Nephron (organoid): ENCODE data around the gene TRMT112.

Experiments
- H3K27ac Mint-ChIP-seq, 3 experiments: 2 replicates each; pipeline ENCODE4 v1.8.0; 2020; ENCODE audit warnings: mixed read lengths in 3 of 3, mild to moderate bottlenecking in 2 of 3, moderate library complexity in 1 of 3
- H3K27me3 Mint-ChIP-seq: 2 replicates; pipeline ENCODE4 v1.8.0; 2021; ENCODE audit warnings: low read depth, mild to moderate bottlenecking, moderate library complexity, mixed read lengths
- H3K36me3 Mint-ChIP-seq: 2 replicates; pipeline ENCODE4 v1.8.0; 2020; ENCODE audit warnings: low read depth, mixed read lengths
- H3K4me1 Mint-ChIP-seq: 2 replicates; pipeline ENCODE4 v1.8.0; 2020; ENCODE audit warnings: mixed read lengths
- H3K4me3 Mint-ChIP-seq, 3 experiments: 2 replicates each; pipeline ENCODE4 v1.8.0; 2020; ENCODE audit warnings: mild to moderate bottlenecking in 3 of 3, mixed read lengths in 3 of 3, moderate library complexity in 2 of 3
- H3K9me3 Mint-ChIP-seq: 2 replicates; pipeline ENCODE4 v1.8.0; 2020; ENCODE audit warnings: mixed read lengths
- TF ChIP-seq, protein P1 (sequence below), 3 experiments: fragments of 200-600 bp; sonication (generic); IDR thresholded peaks; one replicate each; pipeline ENCODE4 v1.5.0; 2021; ENCODE audit warnings: antibody characterized with exemption in 3 of 3; ENCODE audit not compliant: unreplicated experiment in 3 of 3

TRMT112 gene

GRCh38 chr11:64317325-64317960 lies at the start of gene TRMT112:
Gene TRMT112, minus strand, starts transcription at chr11:64317559. Its CDS starts 33 bp downstream, at chr11:64317526.
- TF ChIP-seq, protein P1, sequence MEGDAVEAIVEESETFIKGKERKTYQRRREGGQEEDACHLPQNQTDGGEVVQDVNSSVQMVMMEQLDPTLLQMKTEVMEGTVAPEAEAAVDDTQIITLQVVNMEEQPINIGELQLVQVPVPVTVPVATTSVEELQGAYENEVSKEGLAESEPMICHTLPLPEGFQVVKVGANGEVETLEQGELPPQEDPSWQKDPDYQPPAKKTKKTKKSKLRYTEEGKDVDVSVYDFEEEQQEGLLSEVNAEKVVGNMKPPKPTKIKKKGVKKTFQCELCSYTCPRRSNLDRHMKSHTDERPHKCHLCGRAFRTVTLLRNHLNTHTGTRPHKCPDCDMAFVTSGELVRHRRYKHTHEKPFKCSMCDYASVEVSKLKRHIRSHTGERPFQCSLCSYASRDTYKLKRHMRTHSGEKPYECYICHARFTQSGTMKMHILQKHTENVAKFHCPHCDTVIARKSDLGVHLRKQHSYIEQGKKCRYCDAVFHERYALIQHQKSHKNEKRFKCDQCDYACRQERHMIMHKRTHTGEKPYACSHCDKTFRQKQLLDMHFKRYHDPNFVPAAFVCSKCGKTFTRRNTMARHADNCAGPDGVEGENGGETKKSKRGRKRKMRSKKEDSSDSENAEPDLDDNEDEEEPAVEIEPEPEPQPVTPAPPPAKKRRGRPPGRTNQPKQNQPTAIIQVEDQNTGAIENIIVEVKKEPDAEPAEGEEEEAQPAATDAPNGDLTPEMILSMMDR (IDR thresholded peaks at IDR 0.05; ENCODE audit: unreplicated experiment in 3 of 3), result no peak
- peaks cover 21% of the 10 kb centered on the region for H3K4me1 Mint-ChIP-seq
- no peaks in the 10 kb centered on the region for H3K27me3 Mint-ChIP-seq
- H3K4me3 Mint-ChIP-seq, result peak within 1 kb of the TSS; percentile 94 to 99 (median 96)
- H3K36me3 Mint-ChIP-seq, result peaks cover 21% of the 10 kb centered on the region
- H3K9me3 Mint-ChIP-seq, result no peaks in the 10 kb centered on the region
- peak within 1 kb of the TSS; percentile 100 for H3K27ac Mint-ChIP-seq

DNA sequence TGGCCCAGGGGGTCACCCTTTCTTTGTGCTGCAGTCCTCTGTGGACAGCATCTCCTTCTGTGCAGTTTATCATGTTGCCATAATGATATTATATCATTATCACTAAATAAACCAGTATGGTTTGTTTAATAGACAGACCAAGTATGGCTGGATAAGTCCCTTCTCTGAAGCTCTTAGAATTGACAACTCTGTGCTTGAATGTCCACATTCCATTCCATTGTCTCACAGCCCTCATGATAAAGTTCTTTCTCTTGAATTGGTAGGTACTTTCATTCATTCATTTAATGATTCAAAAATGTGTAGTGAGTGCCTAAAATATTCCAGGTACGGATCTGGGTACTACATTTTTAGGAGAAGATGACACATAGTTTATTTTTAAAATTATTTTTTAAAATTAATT lies 49.4 kb upstream of the TRMT112 start:
- TF ChIP-seq, protein P1 (IDR thresholded peaks at IDR 0.05; ENCODE audit: unreplicated experiment in 3 of 3), result no peak
- H3K36me3 Mint-ChIP-seq, result peaks cover 47% of the 10 kb centered on the region
- H3K27me3 Mint-ChIP-seq, result peaks cover 4% of the 10 kb centered on the region

DNA sequence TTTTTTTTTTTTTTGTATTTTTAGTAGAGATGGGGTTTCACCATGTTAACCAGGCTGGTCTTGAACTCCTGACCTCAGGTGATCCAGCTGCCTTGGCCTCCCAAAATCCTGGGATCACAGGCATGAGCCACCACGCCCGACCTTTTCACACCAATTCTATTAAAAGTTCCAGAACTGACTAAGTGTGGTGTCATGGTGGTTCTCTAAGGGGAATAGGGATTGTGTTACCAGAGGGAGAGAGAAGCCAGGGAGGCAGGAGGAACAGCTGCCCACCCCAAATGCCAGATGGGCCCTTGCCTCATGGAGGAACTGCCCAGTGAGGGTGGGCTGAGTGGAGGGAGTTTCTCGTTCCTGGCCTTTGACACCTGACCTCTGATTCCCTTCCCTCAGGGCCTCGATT lies 47.6 kb upstream of the TRMT112 start:
- peaks cover 45% of the 10 kb centered on the region for H3K36me3 Mint-ChIP-seq
- TF ChIP-seq, protein P1 (IDR thresholded peaks at IDR 0.05; ENCODE audit: unreplicated experiment in 3 of 3), result no peak
- H3K27ac Mint-ChIP-seq, result no peak overlapping the region
- no peak overlapping the region for H3K4me3 Mint-ChIP-seq
- no peaks in the 10 kb centered on the region for H3K9me3 Mint-ChIP-seq
- peaks cover 4% of the 10 kb centered on the region for H3K27me3 Mint-ChIP-seq
- peaks cover 6% of the 10 kb centered on the region for H3K4me1 Mint-ChIP-seq

More for the DNA sequence above, 49.4 kb upstream of the TRMT112 start:
- Mint-ChIP-seq H3K4me1 (no peaks in the 10 kb centered on the region), H3K27ac (no peak overlapping the region), H3K9me3 (no peaks in the 10 kb centered on the region), H3K4me3 (no peak overlapping the region)

DNA sequence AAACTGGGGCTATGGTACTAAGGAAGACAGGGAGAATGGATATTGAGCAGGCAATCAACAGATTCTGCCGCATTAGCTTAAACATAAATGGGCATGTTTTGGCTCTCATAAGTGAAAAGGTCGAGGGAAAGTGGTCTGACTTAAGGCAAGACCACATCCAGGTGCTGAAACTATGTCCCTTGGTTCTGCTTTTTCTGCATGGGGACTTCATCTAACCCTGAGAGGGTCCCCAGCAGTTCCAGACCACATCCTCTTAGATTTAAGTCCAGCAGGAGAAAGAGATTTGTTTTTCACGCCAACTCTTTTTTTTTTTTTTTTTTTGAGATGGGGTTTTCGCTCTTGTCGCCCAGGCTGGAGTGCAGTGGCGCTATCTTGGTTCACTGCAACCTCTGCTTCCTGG lies 47.1 kb upstream of the TRMT112 start:
- TF ChIP-seq, protein P1 (IDR thresholded peaks at IDR 0.05; ENCODE audit: unreplicated experiment in 3 of 3), result no peak
- H3K27me3 Mint-ChIP-seq, result peaks cover 4% of the 10 kb centered on the region
- peaks cover 6% of the 10 kb centered on the region for H3K4me1 Mint-ChIP-seq
- no peak overlapping the region for H3K4me3 Mint-ChIP-seq
- H3K27ac Mint-ChIP-seq, result no peak overlapping the region
- H3K36me3 Mint-ChIP-seq, result peaks cover 42% of the 10 kb centered on the region
- no peaks in the 10 kb centered on the region for H3K9me3 Mint-ChIP-seq

DNA sequence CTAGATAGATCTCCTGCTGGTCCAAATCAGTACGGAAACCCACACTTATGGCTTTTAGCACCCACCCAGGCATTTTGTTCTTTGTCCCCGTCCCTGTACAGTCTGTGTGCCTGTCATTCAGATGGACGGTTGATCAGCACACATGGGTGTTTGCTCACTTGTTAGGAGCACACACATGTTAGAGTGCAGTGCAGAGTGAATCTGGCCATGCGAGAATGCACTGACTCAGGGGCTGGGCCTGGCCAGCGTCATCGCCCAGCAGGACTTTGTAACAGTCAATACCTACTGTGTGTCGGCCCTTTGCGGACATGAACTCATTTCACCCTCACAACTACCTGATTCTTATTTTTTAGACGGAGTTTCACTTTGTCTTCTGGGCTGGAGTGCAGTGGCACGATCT lies 45.0 kb upstream of the TRMT112 start:
- peaks cover 28% of the 10 kb centered on the region for H3K36me3 Mint-ChIP-seq
- peak overlapping the region; percentile 27 to 76 (median 67) for H3K4me3 Mint-ChIP-seq
- no peaks in the 10 kb centered on the region for H3K9me3 Mint-ChIP-seq
- H3K27me3 Mint-ChIP-seq, result peaks cover 4% of the 10 kb centered on the region
- TF ChIP-seq, protein P1 (IDR thresholded peaks at IDR 0.05; ENCODE audit: unreplicated experiment in 3 of 3), result no peak
- H3K4me1 Mint-ChIP-seq, result peaks cover 6% of the 10 kb centered on the region
- H3K27ac Mint-ChIP-seq, result no peak overlapping the region

DNA sequence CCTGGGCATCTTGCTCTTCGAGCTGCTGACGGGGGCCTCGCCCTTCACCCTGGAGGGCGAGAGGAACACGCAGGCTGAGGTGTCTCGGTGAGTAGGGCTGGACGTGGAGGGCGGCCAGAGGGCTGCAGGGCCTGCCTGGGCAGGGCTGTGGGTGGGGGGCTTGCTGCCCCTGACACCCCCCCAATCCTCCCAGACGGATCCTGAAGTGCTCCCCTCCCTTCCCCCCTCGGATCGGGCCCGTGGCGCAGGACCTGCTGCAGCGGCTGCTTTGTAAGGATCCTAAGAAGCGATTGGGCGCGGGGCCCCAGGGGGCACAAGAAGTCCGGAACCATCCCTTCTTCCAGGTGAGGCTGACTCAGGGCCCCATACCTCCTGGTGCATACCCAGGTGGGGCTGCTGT lies 44.3 kb upstream of the TRMT112 start:
- TF ChIP-seq, protein P1 (IDR thresholded peaks at IDR 0.05; ENCODE audit: unreplicated experiment in 3 of 3), result no peak
- Mint-ChIP-seq H3K27ac (no peak overlapping the region), H3K9me3 (no peaks in the 10 kb centered on the region), H3K27me3 (peaks cover 4% of the 10 kb centered on the region), H3K36me3 (peaks cover 25% of the 10 kb centered on the region), H3K4me1 (peaks cover 8% of the 10 kb centered on the region), H3K4me3 (peak overlapping the region; percentile 27 to 91 (median 76))
